ENCODE data around the gene BRAT1. TPM values are rescaled to one million over a fixed set of nuclear protein-coding genes. Genes with fewer than 3 reads are reported as not detected.
A peak's percentile ranks its signal among the peaks of the same experiment; 100 is the strongest.

The BRAT1 gene
- total and polyA plus RNA-seq, 3 experiments from 2014 or later = 35.0 to 41.9 (median 38.8) TPM

DNA sequence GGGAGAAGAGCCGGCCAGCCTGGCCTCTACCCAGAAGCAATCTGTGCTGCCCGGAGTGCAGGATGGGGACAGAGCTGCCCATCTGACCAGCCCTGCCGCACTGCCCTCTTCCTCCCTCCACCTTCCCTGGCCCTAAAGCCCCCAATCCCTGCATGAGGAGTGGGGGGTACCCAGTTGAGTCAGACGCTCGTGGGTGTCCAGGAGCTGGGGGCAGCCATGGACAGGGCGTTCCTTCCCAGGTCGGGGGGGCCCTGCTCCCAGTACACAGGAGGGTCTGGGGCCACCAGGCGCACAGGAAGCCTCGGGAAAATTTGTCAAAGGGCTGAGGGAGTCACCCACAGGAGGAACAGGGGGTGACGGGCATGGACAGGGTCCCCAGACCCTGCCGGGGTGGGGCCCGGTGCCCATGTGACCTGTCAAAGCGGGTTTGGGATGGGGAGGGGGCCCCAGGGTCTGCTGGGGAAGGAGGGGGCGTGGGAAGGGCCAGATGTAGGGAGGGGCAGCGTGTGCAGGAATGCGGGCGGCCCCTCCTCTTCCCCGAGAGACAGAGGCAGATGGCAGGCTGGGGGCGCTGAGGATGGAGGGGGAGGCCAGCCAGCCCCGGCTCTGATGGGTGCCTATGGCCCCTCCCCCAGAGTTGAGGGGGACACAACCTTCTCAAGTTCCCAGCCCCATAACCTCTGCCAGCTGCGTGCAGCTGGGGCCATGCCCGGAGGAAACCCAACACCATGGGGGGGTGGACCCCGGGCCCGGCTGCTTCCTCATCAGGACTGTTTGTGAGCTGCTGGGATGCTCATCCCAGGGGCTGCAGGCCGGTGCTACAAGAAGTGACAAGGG lies 57.6 kb downstream of the BRAT1 start:
- DNase-seq = no peak
- H3K9me3 ChIP-seq (ENCODE audit: low read length) = no peaks in the 10 kb centered on the region
- H3K27me3 ChIP-seq (ENCODE audit: insufficient read depth, low read length, poor library complexity, severe bottlenecking) = peaks cover 4% of the 10 kb centered on the region
- H3K36me3 ChIP-seq (ENCODE audit: insufficient read depth, low read length) = no peaks in the 10 kb centered on the region
- CTCF ChIA-PET = interaction anchor here (1.0 kb wide), 1 partner anchor 10 kb away, joined by 3 read pairs; no protein-coding TSS in a partner anchor
- H3K4me1 ChIP-seq (ENCODE audit: insufficient read depth, low read length) = no peaks in the 10 kb centered on the region
- no peak overlapping the region for H3K27ac Mint-ChIP-seq
- no peak overlapping the region for H3K27ac ChIP-seq (ENCODE audit: low read depth, low read length)
- H3K36me3 Mint-ChIP-seq = no peaks in the 10 kb centered on the region
- POLR2A ChIA-PET = no interaction called here
- H3K4me1 Mint-ChIP-seq = no peaks in the 10 kb centered on the region
- peaks cover 3 to 10% of the 10 kb centered on the region in 2 donors for H3K27me3 Mint-ChIP-seq
- no peak overlapping the region for H3K4me3 Mint-ChIP-seq
- no peak overlapping the region for H3K4me3 ChIP-seq (ENCODE audit: low read length)
- no peaks in the 10 kb centered on the region for H3K9me3 Mint-ChIP-seq

DNA sequence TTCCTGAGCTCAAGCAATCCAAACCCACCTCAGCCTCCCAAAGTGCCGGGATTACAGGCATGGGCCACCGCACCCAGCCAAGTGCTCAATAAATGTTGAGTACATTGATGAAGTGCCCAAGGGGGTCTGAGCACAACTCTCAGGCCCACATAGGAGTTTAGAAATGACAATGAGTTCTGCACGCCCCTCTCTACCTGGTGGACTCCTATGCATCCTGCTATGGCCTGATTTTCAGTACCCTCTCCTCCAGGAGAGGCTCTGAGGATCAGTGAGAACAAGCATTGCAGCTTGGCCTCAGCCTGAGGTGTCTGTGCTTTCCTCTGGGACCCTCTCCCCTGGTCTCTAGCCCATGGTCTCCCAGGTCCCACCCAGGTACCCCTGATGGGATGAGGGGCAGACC lies 58.3 kb downstream of the BRAT1 start:
- Mint-ChIP-seq H3K4me3 (no peak overlapping the region), H3K4me1 (no peaks in the 10 kb centered on the region), H3K9me3 (no peaks in the 10 kb centered on the region), H3K27me3 (peaks cover 3 to 10% of the 10 kb centered on the region in 2 donors), H3K36me3 (no peaks in the 10 kb centered on the region), H3K27ac (no peak overlapping the region)
- no peak for DNase-seq
- POLR2A ChIA-PET = no interaction called here
- Histone ChIP-seq H3K27ac (ENCODE audit: low read depth, low read length) (no peak overlapping the region), H3K4me1 (ENCODE audit: insufficient read depth, low read length) (no peaks in the 10 kb centered on the region), H3K36me3 (ENCODE audit: insufficient read depth, low read length) (no peaks in the 10 kb centered on the region), H3K4me3 (ENCODE audit: low read length) (no peak overlapping the region), H3K9me3 (ENCODE audit: low read length) (no peaks in the 10 kb centered on the region), H3K27me3 (ENCODE audit: insufficient read depth, low read length, poor library complexity, severe bottlenecking) (peaks cover 4% of the 10 kb centered on the region)
- CTCF ChIA-PET = no interaction called here

DNA sequence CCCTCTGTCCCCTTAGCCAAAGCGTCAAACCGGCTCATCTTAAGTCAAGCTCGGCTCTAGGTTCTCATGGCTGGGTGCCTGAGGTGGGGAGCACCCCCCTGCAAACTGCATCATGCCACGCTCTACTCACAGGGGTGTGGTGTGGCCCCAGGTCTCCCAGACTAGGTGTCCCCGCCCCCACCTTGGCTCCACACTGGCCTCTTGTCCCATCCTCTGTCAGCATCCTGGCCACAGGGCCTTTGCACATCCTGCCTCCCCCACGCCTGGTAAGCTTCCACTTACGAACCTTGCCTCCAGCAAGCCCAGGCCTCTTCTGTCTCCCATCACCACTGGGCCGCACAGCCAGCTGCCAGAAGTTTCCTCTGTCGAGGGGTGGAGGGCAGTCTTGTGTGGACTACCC lies 58.9 kb downstream of the BRAT1 start:
- no peaks in the 10 kb centered on the region for H3K4me1 Mint-ChIP-seq
- no peaks in the 10 kb centered on the region for H3K36me3 Mint-ChIP-seq
- peak overlapping the region in 1 of 8 donors; percentile 22 for H3K27ac Mint-ChIP-seq
- no peak overlapping the region for H3K27ac ChIP-seq (ENCODE audit: low read depth, low read length)
- H3K9me3 Mint-ChIP-seq = no peaks in the 10 kb centered on the region
- H3K27me3 ChIP-seq (ENCODE audit: insufficient read depth, low read length, poor library complexity, severe bottlenecking) = peaks cover 4% of the 10 kb centered on the region
- no peak for DNase-seq
- CTCF ChIA-PET = no interaction called here
- POLR2A ChIA-PET = no interaction called here
- H3K27me3 Mint-ChIP-seq = peaks cover 3 to 10% of the 10 kb centered on the region in 2 donors
- no peaks in the 10 kb centered on the region for H3K9me3 ChIP-seq (ENCODE audit: low read length)
- no peaks in the 10 kb centered on the region for H3K36me3 ChIP-seq (ENCODE audit: insufficient read depth, low read length)
- H3K4me1 ChIP-seq (ENCODE audit: insufficient read depth, low read length) = no peaks in the 10 kb centered on the region
- no peak overlapping the region for H3K4me3 ChIP-seq (ENCODE audit: low read length)
- H3K4me3 Mint-ChIP-seq = no peak overlapping the region

DNA sequence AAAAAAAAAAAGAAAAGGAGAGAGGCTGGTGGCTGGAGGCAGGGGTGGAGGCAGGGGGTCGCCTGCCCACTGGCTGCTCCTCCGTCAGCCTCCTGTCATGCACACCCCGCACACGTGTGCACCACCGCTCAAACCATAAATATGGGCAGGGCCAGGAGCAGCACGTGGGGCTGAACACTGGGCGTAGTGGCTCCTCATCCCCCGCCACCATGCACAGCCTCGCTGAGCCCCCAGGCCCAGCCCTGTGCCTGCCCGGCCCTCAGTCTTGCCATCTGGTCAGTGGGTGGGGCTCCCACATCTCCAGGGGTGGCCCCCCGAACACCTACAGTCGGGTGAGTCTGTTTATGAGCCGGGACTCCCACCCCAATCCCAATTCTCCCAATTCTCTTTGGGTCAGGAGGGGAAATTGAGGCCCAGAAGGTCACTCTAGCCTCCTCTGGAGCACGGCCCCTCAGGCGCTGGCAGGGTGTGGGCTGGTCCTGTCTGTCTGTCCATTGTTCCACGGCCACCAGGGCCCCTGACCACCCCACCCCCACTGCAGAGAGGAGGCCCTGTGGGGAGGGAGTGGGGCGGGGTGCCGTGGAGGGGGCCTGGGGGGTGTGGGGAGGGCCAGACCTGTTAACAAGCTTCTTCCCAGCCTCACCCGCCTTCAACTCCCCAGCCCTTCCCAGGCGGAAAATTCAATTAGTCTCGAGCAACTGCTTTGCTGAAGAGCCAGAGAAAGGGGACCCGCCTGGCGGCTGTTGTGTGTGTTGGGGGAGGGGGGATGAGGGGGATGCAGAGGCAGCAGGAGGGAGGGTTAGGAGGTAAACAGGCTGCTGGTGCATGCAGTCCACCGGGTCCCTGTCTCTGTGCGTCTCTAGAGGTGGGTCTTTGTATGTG lies 59.7 kb downstream of the BRAT1 start:
- no peaks in the 10 kb centered on the region for H3K4me1 ChIP-seq (ENCODE audit: insufficient read depth, low read length)
- no peak for DNase-seq
- Mint-ChIP-seq H3K4me3 (no peak overlapping the region), H3K9me3 (no peaks in the 10 kb centered on the region), H3K27ac (no peak overlapping the region), H3K36me3 (no peaks in the 10 kb centered on the region), H3K4me1 (no peaks in the 10 kb centered on the region), H3K27me3 (peaks cover 3 to 10% of the 10 kb centered on the region in 2 donors)
- CTCF ChIA-PET = no interaction called here
- H3K27me3 ChIP-seq (ENCODE audit: insufficient read depth, low read length, poor library complexity, severe bottlenecking) = peaks cover 4% of the 10 kb centered on the region
- no peaks in the 10 kb centered on the region for H3K36me3 ChIP-seq (ENCODE audit: insufficient read depth, low read length)
- H3K27ac ChIP-seq (ENCODE audit: low read depth, low read length) = no peak overlapping the region
- H3K4me3 ChIP-seq (ENCODE audit: low read length) = no peak overlapping the region
- no peaks in the 10 kb centered on the region for H3K9me3 ChIP-seq (ENCODE audit: low read length)
- POLR2A ChIA-PET = interaction anchor here (0.6 to 0.7 kb wide), 2 partner anchors 471 to 588 kb away, joined by 3 to 4 read pairs; no protein-coding TSS in a partner anchor

DNA sequence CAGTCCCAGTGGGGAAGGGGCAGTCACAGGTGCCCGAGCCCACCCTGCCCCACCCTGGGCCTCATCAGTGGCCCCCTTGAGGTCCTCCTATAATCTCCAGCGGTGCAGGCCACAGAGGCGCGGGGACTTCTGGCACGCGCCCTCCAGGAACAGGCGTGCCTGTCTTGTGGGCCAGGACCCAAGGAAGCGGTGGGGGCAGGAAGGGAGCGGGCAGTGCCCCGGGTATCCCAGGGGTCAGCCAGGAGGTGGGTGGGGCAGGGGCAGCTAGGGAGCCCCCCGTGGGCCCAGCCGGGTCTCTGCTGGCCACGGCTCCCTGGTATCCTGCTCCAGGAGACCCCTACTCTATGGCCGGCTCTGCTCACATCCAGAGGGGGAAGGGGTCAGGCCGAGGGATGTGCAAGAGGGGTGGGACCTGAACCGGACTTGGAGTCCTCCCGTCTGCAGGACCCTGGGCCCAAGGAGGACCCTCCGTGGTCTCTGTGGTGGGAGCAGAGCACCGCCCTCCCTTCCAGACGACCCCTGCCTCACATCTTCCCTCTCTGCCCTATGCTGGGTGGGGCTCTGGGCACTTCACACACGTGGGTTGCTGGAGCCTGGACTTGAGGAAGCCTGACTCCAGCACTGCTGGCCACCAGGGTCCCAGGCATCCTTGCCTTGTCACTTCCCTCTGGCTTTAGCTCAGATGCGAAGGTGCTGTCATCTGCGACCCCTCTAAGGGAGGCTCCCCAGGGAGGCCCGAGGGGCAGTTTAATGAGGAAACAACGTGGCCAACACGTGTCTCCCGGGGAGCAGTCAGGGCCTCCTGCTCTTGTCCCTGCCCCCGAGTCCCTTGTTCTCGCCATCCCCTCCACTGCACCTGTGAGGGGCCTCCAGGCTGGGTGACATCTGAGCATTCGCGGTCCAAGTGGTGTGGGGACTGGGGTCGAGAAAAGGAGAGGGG lies 60.9 kb downstream of the BRAT1 start:
- Histone ChIP-seq H3K36me3 (ENCODE audit: insufficient read depth, low read length) (no peaks in the 10 kb centered on the region), H3K4me1 (ENCODE audit: insufficient read depth, low read length) (no peaks in the 10 kb centered on the region), H3K4me3 (ENCODE audit: low read length) (no peak overlapping the region), H3K27ac (ENCODE audit: low read depth, low read length) (no peak overlapping the region), H3K27me3 (ENCODE audit: insufficient read depth, low read length, poor library complexity, severe bottlenecking) (peaks cover 4% of the 10 kb centered on the region), H3K9me3 (ENCODE audit: low read length) (no peaks in the 10 kb centered on the region)
- Mint-ChIP-seq H3K27ac (no peak overlapping the region), H3K36me3 (no peaks in the 10 kb centered on the region), H3K27me3 (peaks cover 3 to 10% of the 10 kb centered on the region in 2 donors), H3K9me3 (no peaks in the 10 kb centered on the region), H3K4me3 (no peak overlapping the region), H3K4me1 (no peaks in the 10 kb centered on the region)
- no peak for DNase-seq
- ChIA-PET POLR2A (interaction anchor here (0.6 to 0.7 kb wide), 2 partner anchors 472 to 589 kb away, joined by 3 to 4 read pairs; no protein-coding TSS in a partner anchor), CTCF (no interaction called here)

DNA sequence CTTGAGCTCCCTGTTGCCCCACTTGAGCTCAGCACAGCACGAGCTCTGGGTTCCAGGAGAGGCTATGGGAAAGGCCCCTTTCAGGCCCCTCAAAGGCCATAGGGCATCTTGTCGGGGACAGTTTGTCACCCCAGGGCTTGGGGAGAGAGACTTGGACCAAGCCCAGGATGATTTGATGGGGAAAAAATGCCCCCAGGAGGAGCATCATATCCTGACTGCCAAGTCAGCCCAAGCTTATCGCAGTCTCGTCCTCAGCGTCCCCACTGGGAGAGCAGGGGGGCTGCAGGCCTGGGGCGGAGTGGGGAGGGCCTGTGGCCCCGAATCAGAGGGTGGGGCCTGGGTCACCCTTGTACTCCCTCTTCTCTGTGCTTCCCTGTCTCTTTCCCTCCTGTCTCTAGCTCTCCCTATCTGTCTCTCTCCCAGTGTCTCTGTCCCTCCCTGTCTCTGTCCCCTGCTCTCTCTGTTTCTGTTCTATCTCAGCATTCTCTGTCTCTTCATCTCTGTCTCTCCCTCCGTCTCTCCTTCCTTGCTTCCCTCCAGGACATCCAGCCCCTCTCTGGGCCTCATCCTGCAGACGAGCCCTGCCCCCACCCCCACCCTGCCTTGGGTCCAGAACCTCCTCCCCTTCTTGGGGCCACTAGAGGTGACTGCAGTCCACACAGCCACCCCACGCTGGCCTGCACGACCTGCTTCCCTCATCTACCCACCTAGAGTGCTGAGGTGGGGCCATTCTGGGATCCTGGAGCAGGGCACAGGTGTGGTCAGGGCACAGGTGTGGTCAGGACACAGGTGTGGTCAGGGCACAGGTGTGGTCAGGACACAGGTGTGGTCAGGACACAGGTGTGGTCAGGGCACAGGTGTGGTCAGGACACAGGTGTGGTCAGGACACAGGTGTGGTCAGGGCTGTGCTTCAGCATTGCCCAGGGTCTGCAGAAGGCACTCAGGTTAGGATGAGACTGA lies 61.8 kb downstream of the BRAT1 start:
- CTCF ChIA-PET = no interaction called here
- Mint-ChIP-seq H3K4me3 (no peak overlapping the region), H3K4me1 (peaks cover 0 to 4% (median 2%) of the 10 kb centered on the region in 3 donors), H3K27me3 (peaks cover 5 to 10% of the 10 kb centered on the region in 2 donors), H3K27ac (no peak overlapping the region), H3K36me3 (peaks cover 0 to 2% (median 0%) of the 10 kb centered on the region in 3 donors), H3K9me3 (no peaks in the 10 kb centered on the region)
- Histone ChIP-seq H3K9me3 (ENCODE audit: low read length) (no peaks in the 10 kb centered on the region), H3K4me3 (ENCODE audit: low read length) (no peak overlapping the region), H3K4me1 (ENCODE audit: insufficient read depth, low read length) (no peaks in the 10 kb centered on the region), H3K27me3 (ENCODE audit: insufficient read depth, low read length, poor library complexity, severe bottlenecking) (peaks cover 4% of the 10 kb centered on the region), H3K27ac (ENCODE audit: low read depth, low read length) (no peak overlapping the region), H3K36me3 (ENCODE audit: insufficient read depth, low read length) (no peaks in the 10 kb centered on the region)
- POLR2A ChIA-PET = no interaction called here
- DNase-seq = no peak

DNA sequence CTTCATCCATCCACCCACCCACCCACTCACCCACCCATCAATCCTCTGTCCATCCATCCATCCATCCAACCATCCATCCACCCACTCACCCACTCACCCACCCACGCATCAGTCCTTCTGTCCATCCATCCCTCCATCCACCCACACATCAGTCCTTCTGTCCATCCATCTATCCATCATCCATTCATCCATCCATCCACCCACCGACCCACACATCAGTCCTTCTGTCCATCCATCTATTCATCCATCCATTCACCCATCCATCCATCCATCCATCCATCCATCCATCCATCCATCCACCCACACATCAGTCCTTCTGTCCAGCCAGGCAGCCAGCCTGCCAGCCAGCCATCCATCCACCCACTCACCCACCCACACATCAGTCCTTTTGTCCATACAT lies 63.3 kb downstream of the BRAT1 start:
- Histone ChIP-seq H3K27ac (ENCODE audit: low read depth, low read length) (no peak overlapping the region), H3K36me3 (ENCODE audit: insufficient read depth, low read length) (no peaks in the 10 kb centered on the region), H3K27me3 (ENCODE audit: insufficient read depth, low read length, poor library complexity, severe bottlenecking) (peaks cover 1% of the 10 kb centered on the region), H3K9me3 (ENCODE audit: low read length) (no peaks in the 10 kb centered on the region), H3K4me3 (ENCODE audit: low read length) (no peak overlapping the region), H3K4me1 (ENCODE audit: insufficient read depth, low read length) (no peaks in the 10 kb centered on the region)
- Mint-ChIP-seq H3K27me3 (peaks cover 5 to 6% of the 10 kb centered on the region in 2 donors), H3K4me1 (peaks cover 0 to 4% (median 2%) of the 10 kb centered on the region in 3 donors), H3K9me3 (no peaks in the 10 kb centered on the region), H3K4me3 (no peak overlapping the region), H3K36me3 (peaks cover 0 to 2% (median 0%) of the 10 kb centered on the region in 3 donors), H3K27ac (no peak overlapping the region)
- POLR2A ChIA-PET = interaction anchor here (0.5 kb wide), 1 partner anchor 339 kb away, joined by 5 read pairs; no protein-coding TSS in a partner anchor
- no peak for DNase-seq
- CTCF ChIA-PET = no interaction called here
